IPS DF 6.9 (cell line): ENCODE results near the gene FIGLA.

Experiments used
- DNase-seq: peaks from one replicate; pipeline ENCODE4 v3.0.0-alpha.2; 2013; ENCODE audit warnings: low read depth, low spot score
- H3K27ac ChIP-seq: one replicate; pipeline ENCODE4 v1.5.1; 2013; ENCODE audit warnings: low read length, control low read depth
- H3K27me3 ChIP-seq: 2 replicates; pipeline ENCODE4 v1.6.1; 2013; ENCODE audit warnings: mild to moderate bottlenecking, low read length; ENCODE audit not compliant: control insufficient read depth, insufficient read depth
- H3K36me3 ChIP-seq: 2 replicates; pipeline ENCODE4 v1.6.1; 2013; ENCODE audit warnings: low read length; ENCODE audit not compliant: control insufficient read depth, insufficient read depth
- H3K4me1 ChIP-seq: 2 replicates; pipeline ENCODE4 v1.6.1; 2013; ENCODE audit warnings: low read length; ENCODE audit not compliant: control insufficient read depth, insufficient read depth
- H3K4me3 ChIP-seq: 2 replicates; pipeline ENCODE4 v1.5.1; 2013; ENCODE audit warnings: mild to moderate bottlenecking, low read length
- H3K9me3 ChIP-seq: 2 replicates; pipeline ENCODE4 v1.6.1; 2013; ENCODE audit warnings: low read length, inconsistent platforms; ENCODE audit not compliant: control insufficient read depth, insufficient read depth
- WGBS: extraction: QIAGEN DNeasy Blood & Tissue Kit; methylation state at CpG from one replicate; pipeline ENCODE4 v1.1.7; 2013; ENCODE audit warnings: mixed read lengths, missing lambda C conversion rate; ENCODE audit not compliant: insufficient read length, insufficient coverage; 5-methylcytosine and 5-hydroxymethylcytosine counted together

FIGLA gene

GRCh38 chr2:70775141-70775540, 15.3 kb downstream of the FIGLA start:
- no CpG with 5 or more reads among the region's 2 CpGs for WGBS
- no peaks in the 10 kb centered on the region; the same call in 1 of the 2 replicates for H3K27me3 ChIP-seq

GRCh38 chr2:70772486-70773155, 17.8 kb downstream of the FIGLA start:
- Histone ChIP-seq H3K27ac (no peak overlapping the region), H3K4me3 (no peak overlapping the region), H3K9me3 (no peaks in the 10 kb centered on the region), H3K27me3 (no peaks in the 10 kb centered on the region; the same call in 1 of the 2 replicates), H3K36me3 (no peaks in the 10 kb centered on the region), H3K4me1 (peaks cover 7% of the 10 kb centered on the region; the same call in 1 of the 2 replicates)
- no CpG with 5 or more reads among the region's 2 CpGs for WGBS
- no peak for DNase-seq

More at GRCh38 chr2:70775141-70775540, 15.3 kb downstream of the FIGLA start:
- H3K4me1 ChIP-seq, result peaks cover 1% of the 10 kb centered on the region; the same call in 1 of the 2 replicates
- H3K9me3 ChIP-seq, result no peaks in the 10 kb centered on the region
- H3K36me3 ChIP-seq, result no peaks in the 10 kb centered on the region
- no peak overlapping the region for H3K27ac ChIP-seq
- DNase-seq, result no peak
- no peak overlapping the region for H3K4me3 ChIP-seq

- DNase-seq, result no peak
- Histone ChIP-seq H3K27ac (no peak overlapping the region), H3K4me1 (peaks cover 7% of the 10 kb centered on the region; the same call in 1 of the 2 replicates), H3K36me3 (no peaks in the 10 kb centered on the region), H3K4me3 (no peak overlapping the region), H3K9me3 (no peaks in the 10 kb centered on the region), H3K27me3 (no peaks in the 10 kb centered on the region; the same call in 1 of the 2 replicates)
- WGBS, result no CpG with 5 or more reads among the region's 2 CpGs
These were observed 19.0 kb downstream of the FIGLA start for GRCh38 chr2:70771446-70771845.

GRCh38 chr2:70769450-70769849, 21.0 kb downstream of the FIGLA start:
- Histone ChIP-seq H3K9me3 (no peaks in the 10 kb centered on the region), H3K27ac (no peak overlapping the region), H3K27me3 (no peaks in the 10 kb centered on the region), H3K4me1 (peaks cover 7% of the 10 kb centered on the region; the same call in 1 of the 2 replicates), H3K4me3 (no peak overlapping the region), H3K36me3 (no peaks in the 10 kb centered on the region)
- DNase-seq, result no peak
- no CpG with 5 or more reads among the region's 2 CpGs for WGBS

GRCh38 chr2:70768590-70769085, 21.8 kb downstream of the FIGLA start:
- Histone ChIP-seq H3K27ac (no peak overlapping the region), H3K4me1 (peaks cover 9% of the 10 kb centered on the region; the same call in 1 of the 2 replicates), H3K36me3 (no peaks in the 10 kb centered on the region), H3K27me3 (no peaks in the 10 kb centered on the region), H3K9me3 (no peaks in the 10 kb centered on the region), H3K4me3 (no peak overlapping the region)
- DNase-seq, result no peak
- WGBS, result no CpG with 5 or more reads among the region's 7 CpGs

GRCh38 chr2:70767699-70768589, 22.5 kb downstream of the FIGLA start, which contains the start of gene ADD2:
ADD2 (minus strand) TSS chr2:70768200; CDS start chr2:70706408, 61,792 bp downstream.
- WGBS, result no CpG with 5 or more reads among the region's 74 CpGs
- no peak for DNase-seq
- peak within 1 kb of the TSS; percentile 72 for H3K4me3 ChIP-seq
- H3K9me3 ChIP-seq, result no peaks in the 10 kb centered on the region
- H3K4me1 ChIP-seq, result peaks cover 9% of the 10 kb centered on the region; the same call in 1 of the 2 replicates
- H3K27me3 ChIP-seq, result no peaks in the 10 kb centered on the region
- no peak within 1 kb of the TSS for H3K27ac ChIP-seq
- H3K36me3 ChIP-seq, result no peaks in the 10 kb centered on the region

- no peaks in the 10 kb centered on the region for H3K36me3 ChIP-seq
- no peaks in the 10 kb centered on the region for H3K27me3 ChIP-seq
- H3K4me1 ChIP-seq, result peaks cover 9% of the 10 kb centered on the region; the same call in 1 of the 2 replicates
- H3K27ac ChIP-seq, result no peak overlapping the region
- WGBS, result no CpG with 5 or more reads among the region's 51 CpGs
- DNase-seq, result no peak
- peak overlapping the region; percentile 72 for H3K4me3 ChIP-seq
- H3K9me3 ChIP-seq, result no peaks in the 10 kb centered on the region
These were observed 23.3 kb downstream of the FIGLA start for GRCh38 chr2:70767079-70767698.

GRCh38 chr2:70766357-70767078, 23.9 kb downstream of the FIGLA start:
- Histone ChIP-seq H3K9me3 (no peaks in the 10 kb centered on the region), H3K4me3 (peak overlapping the region; percentile 72; the same call in 1 of the 2 replicates), H3K27me3 (no peaks in the 10 kb centered on the region), H3K36me3 (no peaks in the 10 kb centered on the region), H3K27ac (no peak overlapping the region), H3K4me1 (peaks cover 9% of the 10 kb centered on the region; the same call in 1 of the 2 replicates)
- DNase-seq, result no peak
- no CpG with 5 or more reads among the region's 7 CpGs for WGBS

GRCh38 chr2:70765507-70765906, 24.9 kb downstream of the FIGLA start:
- no CpG with 5 or more reads among the region's 7 CpGs for WGBS
- H3K9me3 ChIP-seq, result no peaks in the 10 kb centered on the region
- H3K36me3 ChIP-seq, result no peaks in the 10 kb centered on the region
- H3K4me1 ChIP-seq, result peaks cover 8% of the 10 kb centered on the region; the same call in 1 of the 2 replicates
- H3K27ac ChIP-seq, result no peak overlapping the region
- no peak for DNase-seq
- no peaks in the 10 kb centered on the region for H3K27me3 ChIP-seq
- no peak overlapping the region for H3K4me3 ChIP-seq
